Bone marrow (tissue), 2 donors: ENCODE data around the gene COL23A1.

Source experiments
- DNase-seq, 2 donors: peaks; one replicate each; lab custom pipeline; 2025; lab: John Stamatoyannopoulos, UW

COL23A1 gene

DNA sequence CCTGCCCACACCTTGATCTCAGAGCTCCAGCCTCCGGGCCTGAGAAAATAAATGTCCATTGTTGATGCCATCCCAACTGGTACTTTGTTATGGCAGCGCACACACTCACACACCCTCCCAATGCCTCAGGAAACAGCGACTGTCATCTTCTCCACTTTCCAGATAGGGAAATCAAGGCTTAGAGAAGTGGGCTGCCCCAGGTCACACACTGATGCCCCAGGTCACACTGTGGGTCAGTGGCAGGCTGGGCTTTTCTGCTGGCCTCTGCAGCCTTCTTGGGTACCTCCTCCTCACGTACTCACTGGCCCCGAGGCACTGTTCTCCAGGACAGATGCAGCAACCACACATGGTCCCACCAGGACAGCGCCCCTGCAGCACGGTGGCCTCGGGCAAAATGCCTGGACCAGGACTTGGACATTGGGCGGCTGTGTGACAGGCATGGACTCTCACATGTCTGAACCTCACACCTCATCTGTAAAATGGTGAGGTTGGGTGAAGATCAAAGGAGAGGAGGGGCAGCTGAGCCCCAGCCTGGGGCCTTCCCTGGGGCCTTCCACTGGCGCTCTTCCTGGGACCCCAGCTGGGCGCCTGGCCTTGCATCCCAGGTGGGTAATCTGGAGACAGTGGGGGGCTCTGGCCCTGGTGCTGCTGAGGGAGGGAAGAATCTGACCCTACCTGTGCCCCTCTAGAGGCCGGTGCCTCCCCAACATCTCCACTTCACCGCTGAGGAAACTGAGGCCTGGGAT lies 156.0 kb downstream of the COL23A1 start:
- no peak for DNase-seq

DNA sequence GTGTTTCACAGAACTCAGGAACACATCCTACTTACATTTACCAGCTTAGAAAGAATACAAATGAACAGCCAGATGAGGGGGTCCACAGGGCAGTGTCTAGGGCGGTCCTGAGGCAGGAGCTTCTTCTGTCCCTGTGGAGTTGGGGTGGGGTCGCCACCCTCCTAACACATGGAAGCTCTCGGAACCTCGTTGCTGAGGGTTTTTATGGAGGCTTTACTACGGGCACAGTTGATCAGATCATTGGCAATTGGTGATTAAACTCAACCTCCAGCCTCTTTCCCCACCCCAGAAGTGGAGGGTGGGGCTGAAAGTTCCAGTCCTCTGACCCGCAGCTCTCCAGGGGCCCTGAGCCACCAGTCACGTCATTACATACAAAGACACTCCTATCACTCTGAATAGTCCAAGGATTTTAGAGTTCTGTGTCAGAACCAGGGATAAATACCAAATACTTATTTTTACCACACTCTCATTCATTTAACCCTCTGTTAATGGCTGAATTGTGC lies 156.9 kb downstream of the COL23A1 start:
- DNase-seq, result no peak

- no peak for DNase-seq
Observed at GRCh38 chr5:178432421-178433272, 157.5 kb downstream of the COL23A1 start.

GRCh38 chr5:178431782-178432165 lies 158.4 kb downstream of the COL23A1 start:
- no peak for DNase-seq

- no peak for DNase-seq
Observed at GRCh38 chr5:178431063-178431781, 159.0 kb downstream of the COL23A1 start.

DNA sequence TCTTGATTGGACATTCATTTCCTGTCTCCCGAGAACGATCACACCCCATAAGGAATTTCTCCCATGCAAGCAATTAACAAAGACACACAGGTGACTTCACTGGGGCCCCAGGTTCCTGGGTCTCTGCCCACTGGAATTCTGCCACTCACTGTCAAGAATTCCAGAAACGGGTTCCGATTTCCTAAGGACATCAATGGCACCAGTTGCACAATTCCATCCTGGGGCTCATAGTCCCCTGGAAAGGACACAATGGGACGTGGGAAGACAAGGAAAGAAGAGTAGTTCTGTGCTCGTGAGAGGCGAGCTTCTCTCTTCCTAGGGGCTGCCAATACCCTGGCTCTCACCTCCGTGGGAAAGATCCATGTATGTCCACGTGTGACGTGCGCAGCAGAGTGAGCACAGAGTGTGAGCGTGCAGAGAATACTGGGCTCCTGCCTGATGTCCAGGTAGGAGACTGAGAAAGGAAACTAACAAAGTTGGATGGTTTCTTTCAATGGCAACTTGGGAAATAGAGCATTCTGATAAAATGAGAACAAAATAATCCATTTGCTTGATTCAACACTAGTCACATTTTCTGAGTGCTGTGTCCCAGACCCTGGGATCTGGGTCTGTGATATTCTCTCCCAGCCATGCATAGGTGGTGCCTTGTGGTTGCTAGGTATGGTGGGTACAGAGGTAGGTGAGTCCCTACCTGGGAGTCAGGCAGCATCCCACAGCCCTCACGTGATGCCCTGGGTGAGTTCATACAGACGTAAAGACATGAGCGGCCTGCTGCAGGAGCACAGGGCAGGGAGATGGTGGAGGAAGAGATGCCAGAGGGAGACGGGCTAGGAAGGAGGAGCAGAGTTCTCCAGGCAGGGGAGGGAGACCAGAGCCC lies 159.8 kb downstream of the COL23A1 start:
- no peak for DNase-seq

DNA sequence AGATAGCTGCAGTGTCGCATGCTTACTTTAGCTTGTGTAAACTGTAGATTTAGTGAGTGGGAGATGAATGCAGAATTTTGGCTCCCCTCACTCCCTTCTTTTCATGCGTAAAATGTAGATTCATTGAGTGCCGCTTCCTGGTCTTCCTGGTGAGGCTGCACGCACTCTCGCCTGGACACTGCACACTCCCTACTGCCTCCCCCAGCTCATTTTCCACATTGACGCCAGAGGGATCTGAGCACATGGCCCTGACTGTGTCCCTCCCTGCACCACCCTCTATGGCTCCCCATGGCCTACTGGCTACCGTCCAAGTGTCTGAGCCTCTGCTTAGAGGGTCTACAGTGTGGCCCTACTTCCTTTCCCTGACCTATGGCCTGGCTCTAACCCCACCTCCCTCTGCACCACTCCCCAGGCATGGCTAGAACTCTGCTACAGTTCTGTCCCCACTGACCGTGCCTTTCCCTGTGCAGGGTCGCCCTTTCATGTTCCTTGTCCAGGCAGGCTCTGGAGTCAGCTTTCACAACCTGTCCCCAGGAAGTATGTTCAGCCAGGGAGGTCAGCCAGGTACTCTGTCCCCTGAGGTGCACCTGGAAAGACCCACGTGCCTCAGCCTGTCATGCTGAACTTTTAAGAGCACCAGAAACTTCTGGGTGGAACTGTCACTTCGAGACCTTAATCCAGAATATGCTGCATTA lies 160.6 kb downstream of the COL23A1 start:
- DNase-seq, result no peak

- DNase-seq, result no peak
Observed at GRCh38 chr5:178429156-178429468, 161.1 kb downstream of the COL23A1 start.

DNA sequence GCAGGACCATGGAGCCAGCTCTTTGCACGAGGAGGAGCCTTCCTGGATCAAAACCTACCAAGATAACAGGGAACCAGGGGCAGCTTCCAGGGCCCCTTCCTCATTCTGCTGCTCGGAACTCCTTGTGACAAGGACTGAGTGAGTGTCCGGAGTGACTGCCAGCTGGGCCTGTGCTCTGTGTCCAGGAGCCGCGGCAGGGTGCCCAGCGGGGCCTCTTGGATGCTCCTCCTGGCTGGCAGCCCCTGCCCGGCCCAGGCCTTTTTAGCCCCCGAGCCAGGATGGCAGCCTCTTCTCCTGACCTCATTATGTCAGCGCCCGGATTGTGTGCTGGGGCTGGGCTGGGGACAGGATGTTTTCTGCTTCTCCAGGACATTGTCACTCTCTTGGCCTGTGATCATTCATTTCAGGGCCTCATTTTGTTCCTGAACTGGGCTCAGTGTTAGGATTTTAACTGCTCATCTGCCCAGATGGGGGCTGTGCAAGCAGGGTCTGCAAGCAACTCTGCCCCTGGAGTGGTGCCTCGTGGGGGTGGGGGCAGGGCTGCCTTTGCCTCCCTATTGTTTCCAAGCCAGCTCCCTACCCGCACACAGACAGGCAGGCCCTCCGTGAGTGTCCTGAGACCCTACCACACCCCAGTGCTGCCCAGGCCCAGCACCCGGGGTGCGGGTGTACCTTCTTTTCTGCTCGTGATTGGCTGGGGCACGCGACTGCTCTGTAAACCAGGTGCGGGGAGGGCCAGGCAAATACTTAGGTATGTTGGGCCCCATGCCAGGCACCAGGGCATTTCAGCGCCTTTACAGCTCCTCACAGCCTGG lies 161.6 kb downstream of the COL23A1 start:
- no peak for DNase-seq

GRCh38 chr5:178427576-178428197 lies 162.5 kb downstream of the COL23A1 start:
- no peak for DNase-seq

DNA sequence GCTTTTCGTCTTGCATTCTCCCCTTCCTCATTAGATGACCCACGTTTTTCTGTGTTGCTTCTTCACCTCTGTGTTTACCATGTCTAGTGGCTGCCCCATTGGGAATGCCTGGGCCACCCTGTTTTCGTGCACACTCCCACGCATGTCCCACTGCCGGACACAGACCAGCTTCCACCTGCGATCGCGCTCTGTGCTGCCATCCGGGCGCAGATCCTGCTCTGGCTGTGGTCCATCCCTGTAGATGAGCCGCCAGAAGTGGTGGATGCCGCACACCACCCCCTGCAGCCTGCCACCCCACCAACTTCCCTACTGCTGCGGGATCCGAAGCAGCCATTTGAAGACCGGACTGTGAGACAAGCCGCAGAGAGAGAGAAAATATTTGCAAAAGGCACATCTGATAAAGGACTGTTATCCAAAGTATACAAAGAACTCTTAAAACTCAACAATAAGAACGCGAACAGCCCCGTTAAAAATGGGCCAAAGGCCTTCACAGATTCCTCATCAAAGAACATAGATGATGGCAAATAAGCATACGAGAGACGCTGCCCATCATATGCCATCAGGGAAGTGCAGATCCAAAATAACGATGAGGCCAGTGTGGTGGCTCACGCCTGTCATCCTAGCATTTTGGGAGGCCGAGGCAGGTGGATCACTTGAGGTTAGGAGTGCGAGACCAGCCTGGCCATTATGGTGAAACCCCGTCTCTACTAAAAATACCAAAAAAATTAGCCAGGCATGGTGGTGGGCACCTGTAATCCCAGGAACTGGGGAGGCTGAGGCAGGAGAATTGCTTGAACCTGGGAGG lies 163.7 kb downstream of the COL23A1 start:
- no peak for DNase-seq

- no peak for DNase-seq
Observed at GRCh38 chr5:178425621-178426068, 164.5 kb downstream of the COL23A1 start.

- DNase-seq, result no peak
Observed at GRCh38 chr5:178424810-178425177, 165.4 kb downstream of the COL23A1 start.

- DNase-seq, result no peak
Observed at GRCh38 chr5:178423901-178424809, 166.0 kb downstream of the COL23A1 start.

- DNase-seq, result no peak
Observed at GRCh38 chr5:178423431-178423830, 166.8 kb downstream of the COL23A1 start.

GRCh38 chr5:178422400-178422775 lies 167.8 kb downstream of the COL23A1 start:
- DNase-seq, result no peak

GRCh38 chr5:178421699-178422399 lies 168.3 kb downstream of the COL23A1 start:
- DNase-seq, result no peak
